ENCODE results near the gene CDK14.

Gene CDK14

GRCh38 chr7:90595801-90596670 lies at the start of gene CDK14:
Gene CDK14, plus strand, starts transcription at chr7:90596321. Its CDS starts 307 bp downstream, at chr7:90596628.
- no peak for DNase-seq (ENCODE audit: low spot score)

GRCh38 chr7:90551036-90551435 lies 45.1 kb upstream of the CDK14 start:
- no peak for DNase-seq (ENCODE audit: low spot score)

- DNase-seq (ENCODE audit: low spot score): no peak
Observed at GRCh38 chr7:90552521-90552920, 43.6 kb upstream of the CDK14 start.

- DNase-seq (ENCODE audit: low spot score): no peak
Observed at GRCh38 chr7:90560730-90561129, 35.4 kb upstream of the CDK14 start.

GRCh38 chr7:90563286-90563685 lies 32.8 kb upstream of the CDK14 start:
- DNase-seq (ENCODE audit: low spot score): no peak

- DNase-seq (ENCODE audit: low spot score): no peak
Observed at GRCh38 chr7:90564455-90564854, 31.7 kb upstream of the CDK14 start.

GRCh38 chr7:90568213-90568612 lies 27.9 kb upstream of the CDK14 start:
- no peak for DNase-seq (ENCODE audit: low spot score)

GRCh38 chr7:90569368-90569767 lies 26.8 kb upstream of the CDK14 start:
- DNase-seq (ENCODE audit: low spot score): no peak

- no peak for DNase-seq (ENCODE audit: low spot score)
Observed at GRCh38 chr7:90570373-90570959, 25.7 kb upstream of the CDK14 start.

GRCh38 chr7:90574146-90574819 lies 21.8 kb upstream of the CDK14 start:
- no peak for DNase-seq (ENCODE audit: low spot score)

GRCh38 chr7:90574820-90575187 lies 21.3 kb upstream of the CDK14 start:
- no peak for DNase-seq (ENCODE audit: low spot score)

GRCh38 chr7:90579181-90579688 lies 16.9 kb upstream of the CDK14 start:
- no peak for DNase-seq (ENCODE audit: low spot score)

- no peak for DNase-seq (ENCODE audit: low spot score)
Observed at GRCh38 chr7:90580051-90580450, 16.1 kb upstream of the CDK14 start.

GRCh38 chr7:90582164-90582563 lies 14.0 kb upstream of the CDK14 start:
- DNase-seq (ENCODE audit: low spot score): no peak

- DNase-seq (ENCODE audit: low spot score): no peak
Observed at GRCh38 chr7:90584378-90584777, 11.7 kb upstream of the CDK14 start.

GRCh38 chr7:90586091-90586490 lies 10.0 kb upstream of the CDK14 start:
- DNase-seq (ENCODE audit: low spot score): no peak

- DNase-seq (ENCODE audit: low spot score): no peak
Observed at GRCh38 chr7:90587766-90588165, 8.4 kb upstream of the CDK14 start.

GRCh38 chr7:90592033-90592432 lies 4.1 kb upstream of the CDK14 start:
- no peak for DNase-seq (ENCODE audit: low spot score)

- DNase-seq (ENCODE audit: low spot score): no peak
Observed at GRCh38 chr7:90593205-90593604, 2.9 kb upstream of the CDK14 start.

- no peak for DNase-seq (ENCODE audit: low spot score)
Observed at GRCh38 chr7:90594751-90595317, 1.3 kb upstream of the CDK14 start.

GRCh38 chr7:90595342-90595800 lies 750 bp upstream of the CDK14 start:
- DNase-seq (ENCODE audit: low spot score): no peak
